Liver (tissue), 9 donors: Measurements from ENCODE around the gene JAZF1. TPM values are rescaled to one million over a fixed set of nuclear protein-coding genes. Genes with fewer than 3 reads are reported as not detected.

Source experiments
- DNase-seq: peaks from one replicate; pipeline ENCODE4 v3.0.0-alpha.2; 2017; ENCODE audit warnings: low spot score
- H3K27ac ChIP-seq, 2 donors: one replicate each; pipeline ENCODE4 v1.7.0; 2013; ENCODE audit warnings: inconsistent platforms in 2 of 2, low read length in 2 of 2, control low read depth in 1 of 2, low read depth in 1 of 2, mild to moderate bottlenecking in 1 of 2
- H3K27me3 ChIP-seq, 4 donors: one replicate each; pipeline versions ENCODE4 v1.6.1 to v1.7.0; 2013; ENCODE audit warnings: low read length in 3 of 4, inconsistent platforms in 1 of 4, mild to moderate bottlenecking in 1 of 4, moderate library complexity in 1 of 4; ENCODE audit not compliant: control insufficient read depth in 4 of 4, insufficient read depth in 4 of 4
- H3K36me3 ChIP-seq, 4 donors: one replicate each; pipeline versions ENCODE4 v1.6.1 to v1.7.0; 2013; ENCODE audit warnings: low read length in 3 of 4, mild to moderate bottlenecking in 3 of 4, low read depth in 1 of 4, moderate library complexity in 1 of 4; ENCODE audit not compliant: control insufficient read depth in 4 of 4, insufficient read depth in 3 of 4
- H3K4me1 ChIP-seq, 4 donors: one replicate each; pipeline versions ENCODE4 v1.6.1 to v1.7.0; 2013; ENCODE audit warnings: low read length in 3 of 4, mild to moderate bottlenecking in 3 of 4, moderate library complexity in 1 of 4; ENCODE audit not compliant: control insufficient read depth in 4 of 4, insufficient read depth in 4 of 4
- H3K4me3 ChIP-seq, 3 donors: one replicate each; pipeline versions ENCODE4 v1.6.1 to v1.7.0; 2013; ENCODE audit warnings: low read length in 3 of 3, control low read depth in 1 of 3, low read depth in 1 of 3, mild to moderate bottlenecking in 1 of 3
- H3K9ac ChIP-seq, 2 donors: one replicate each; pipeline ENCODE4 v1.7.0; 2013; ENCODE audit warnings: low read length in 2 of 2, mild to moderate bottlenecking in 2 of 2, moderate library complexity in 2 of 2, control low read depth in 1 of 2, low read depth in 1 of 2
- H3K9me3 ChIP-seq, 4 donors: one replicate each; pipeline versions ENCODE4 v1.6.1 to v1.7.0; 2013; ENCODE audit warnings: low read length in 3 of 4; ENCODE audit not compliant: control insufficient read depth in 4 of 4
- EGR1 ChIP-seq, 2 donors: IDR thresholded peaks; 2 replicates each; pipeline ENCODE4 v1.6.1; 2016 to 2018; ENCODE audit warnings: antibody characterized with exemption in 2 of 2, low read depth in 2 of 2
- FOXA1 ChIP-seq: IDR thresholded peaks from 2 replicates; pipeline ENCODE4 v1.6.1; 2016; ENCODE audit warnings: antibody characterized with exemption
- FOXA2 ChIP-seq: IDR thresholded peaks from 2 replicates; pipeline ENCODE4 v1.6.1; 2016; ENCODE audit warnings: antibody characterized with exemption
- HNF4A ChIP-seq, 2 donors: conservative IDR thresholded peaks; 2 replicates each; pipeline ENCODE4 v1.6.1; 2016; ENCODE audit warnings: antibody characterized with exemption in 2 of 2, mild to moderate bottlenecking in 2 of 2
- HNF4G ChIP-seq: IDR thresholded peaks from 2 replicates; pipeline ENCODE4 v1.6.1; 2016; ENCODE audit warnings: antibody characterized with exemption
- JUND ChIP-seq, 2 donors: IDR thresholded peaks; 2 replicates each; pipeline ENCODE4 v1.6.1; 2016; ENCODE audit warnings: antibody characterized with exemption in 2 of 2
- NR2F2 ChIP-seq: IDR thresholded peaks from 2 replicates; pipeline ENCODE4 v1.6.1; 2016; ENCODE audit warnings: antibody characterized with exemption
- RXRA ChIP-seq, 2 donors: IDR thresholded peaks; 2 replicates each; pipeline ENCODE4 v1.6.1; 2017 to 2018; ENCODE audit warnings: antibody characterized with exemption in 2 of 2, mild to moderate bottlenecking in 1 of 2
- SP1 ChIP-seq: IDR thresholded peaks from 2 replicates; pipeline ENCODE4 v1.6.1; 2018; ENCODE audit warnings: antibody characterized with exemption, mild to moderate bottlenecking
- TAF1 ChIP-seq: conservative IDR thresholded peaks from 2 replicates; pipeline ENCODE4 v1.6.1; 2016; ENCODE audit warnings: antibody characterized with exemption, mild to moderate bottlenecking
- YY1 ChIP-seq: IDR thresholded peaks from 2 replicates; pipeline ENCODE4 v1.6.1; 2016; ENCODE audit warnings: antibody characterized with exemption, mild to moderate bottlenecking
- WGBS: extraction: QIAGEN DNeasy Blood & Tissue Kit; methylation state at CpG from one replicate; pipeline ENCODE4 v1.1.7; 2013; 5-methylcytosine and 5-hydroxymethylcytosine counted together
- polyA plus RNA-seq, 2 donors: library from polyadenylated mRNA; stranded (reverse) in 1 of 2; unstranded in 1 of 2; fragments of 200-250 nt in 1 of 2; fragments of >200 nt in 1 of 2; fragmentation: Nextera tagmentation in 1 of 2; extraction: Ambion mirVana in 1 of 2; gene quantifications; one replicate each; pipeline versions ENCODE4 v1.2.1 to v1.2.3, GENCODE V29; 2013 to 2015
- total RNA-seq, 2 donors: library from RNA; depleted of rRNA; stranded (reverse); fragments of >200 nt; gene quantifications; one replicate each; pipeline ENCODE4 v1.2.3, GENCODE V29; 2014
- TF ChIP-seq, protein P1 (sequence below): IDR thresholded peaks from 2 replicates; pipeline ENCODE4 v1.6.1; 2016; ENCODE audit warnings: antibody characterized with exemption
- TF ChIP-seq, protein P2 (sequence below): IDR thresholded peaks from 2 replicates; pipeline ENCODE4 v1.6.1; 2016; ENCODE audit warnings: antibody characterized with exemption
- TF ChIP-seq, protein P3 (sequence below): fragments of 150-350 bp; IDR thresholded peaks from 2 replicates; pipeline ENCODE4 v1.5.1; 2017; ENCODE audit warnings: improper control_type of control experiment, low read depth, low read length; ENCODE audit not compliant: missing input control
- TF ChIP-seq, protein P4 (sequence below): IDR thresholded peaks from 2 replicates; pipeline ENCODE4 v1.6.1; 2016; ENCODE audit warnings: antibody characterized with exemption, mild to moderate bottlenecking
- donor health status: healthy.
- donor health status: healthy.
- donor health status: healthy.
- donor health status: healthy.
- donor health status: healthy.

The JAZF1 gene
- total and polyA plus RNA-seq, 4 donors, result 2.7 to 17.8 (median 4.0) TPM

DNA sequence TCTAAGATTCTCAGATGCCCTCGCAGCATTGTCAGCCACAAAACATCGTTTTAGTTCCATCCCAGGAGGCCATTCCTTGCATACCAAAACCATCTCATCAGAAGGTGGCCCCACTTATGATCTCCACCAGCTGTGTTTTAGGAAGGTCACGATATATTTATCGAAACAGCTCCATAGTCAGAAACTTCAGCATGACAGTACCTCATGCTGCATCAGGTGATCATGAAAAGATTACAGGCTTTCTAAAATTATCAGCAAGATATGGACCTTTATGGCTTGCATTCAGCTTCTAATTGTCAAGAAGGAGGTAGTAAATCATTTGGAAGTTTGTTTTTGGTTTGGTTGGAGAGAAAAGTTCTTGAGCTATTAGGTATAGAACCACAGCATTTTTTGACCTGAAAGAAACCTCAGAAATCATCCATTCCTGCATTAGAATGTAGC, 20.0 kb downstream of the JAZF1 start:
- Histone ChIP-seq H3K4me1 (peaks cover 5 to 19% (median 12%) of the 10 kb centered on the region in 4 donors), H3K27me3 (no peaks in the 10 kb centered on the region), H3K4me3 (no peak overlapping the region), H3K36me3 (no peaks in the 10 kb centered on the region), H3K9me3 (no peaks in the 10 kb centered on the region), H3K9ac (no peak overlapping the region), H3K27ac (no peak overlapping the region)
- WGBS, result 95% methylated on average over 4 of the region's 4 CpGs
- TF ChIP-seq FOXA2 (no peak), RXRA (IDR thresholded peaks at IDR 0.05) (no peak), EGR1 (IDR thresholded peaks at IDR 0.05; ENCODE audit: low read depth in 2 of 2) (no peak), YY1 (no peak), HNF4G (no peak), NR2F2 (no peak), JUND (IDR thresholded peaks at IDR 0.05) (no peak), SP1 (no peak), HNF4A (conservative IDR thresholded peaks at IDR 0.05) (no peak), TAF1 (no peak)
- TF ChIP-seq, protein P1, sequence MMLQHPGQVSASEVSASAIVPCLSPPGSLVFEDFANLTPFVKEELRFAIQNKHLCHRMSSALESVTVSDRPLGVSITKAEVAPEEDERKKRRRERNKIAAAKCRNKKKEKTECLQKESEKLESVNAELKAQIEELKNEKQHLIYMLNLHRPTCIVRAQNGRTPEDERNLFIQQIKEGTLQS, result no peak
- TF ChIP-seq, protein P2, sequence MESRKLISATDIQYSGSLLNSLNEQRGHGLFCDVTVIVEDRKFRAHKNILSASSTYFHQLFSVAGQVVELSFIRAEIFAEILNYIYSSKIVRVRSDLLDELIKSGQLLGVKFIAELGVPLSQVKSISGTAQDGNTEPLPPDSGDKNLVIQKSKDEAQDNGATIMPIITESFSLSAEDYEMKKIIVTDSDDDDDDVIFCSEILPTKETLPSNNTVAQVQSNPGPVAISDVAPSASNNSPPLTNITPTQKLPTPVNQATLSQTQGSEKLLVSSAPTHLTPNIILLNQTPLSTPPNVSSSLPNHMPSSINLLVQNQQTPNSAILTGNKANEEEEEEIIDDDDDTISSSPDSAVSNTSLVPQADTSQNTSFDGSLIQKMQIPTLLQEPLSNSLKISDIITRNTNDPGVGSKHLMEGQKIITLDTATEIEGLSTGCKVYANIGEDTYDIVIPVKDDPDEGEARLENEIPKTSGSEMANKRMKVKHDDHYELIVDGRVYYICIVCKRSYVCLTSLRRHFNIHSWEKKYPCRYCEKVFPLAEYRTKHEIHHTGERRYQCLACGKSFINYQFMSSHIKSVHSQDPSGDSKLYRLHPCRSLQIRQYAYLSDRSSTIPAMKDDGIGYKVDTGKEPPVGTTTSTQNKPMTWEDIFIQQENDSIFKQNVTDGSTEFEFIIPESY, result no peak
- TF ChIP-seq, protein P3, sequence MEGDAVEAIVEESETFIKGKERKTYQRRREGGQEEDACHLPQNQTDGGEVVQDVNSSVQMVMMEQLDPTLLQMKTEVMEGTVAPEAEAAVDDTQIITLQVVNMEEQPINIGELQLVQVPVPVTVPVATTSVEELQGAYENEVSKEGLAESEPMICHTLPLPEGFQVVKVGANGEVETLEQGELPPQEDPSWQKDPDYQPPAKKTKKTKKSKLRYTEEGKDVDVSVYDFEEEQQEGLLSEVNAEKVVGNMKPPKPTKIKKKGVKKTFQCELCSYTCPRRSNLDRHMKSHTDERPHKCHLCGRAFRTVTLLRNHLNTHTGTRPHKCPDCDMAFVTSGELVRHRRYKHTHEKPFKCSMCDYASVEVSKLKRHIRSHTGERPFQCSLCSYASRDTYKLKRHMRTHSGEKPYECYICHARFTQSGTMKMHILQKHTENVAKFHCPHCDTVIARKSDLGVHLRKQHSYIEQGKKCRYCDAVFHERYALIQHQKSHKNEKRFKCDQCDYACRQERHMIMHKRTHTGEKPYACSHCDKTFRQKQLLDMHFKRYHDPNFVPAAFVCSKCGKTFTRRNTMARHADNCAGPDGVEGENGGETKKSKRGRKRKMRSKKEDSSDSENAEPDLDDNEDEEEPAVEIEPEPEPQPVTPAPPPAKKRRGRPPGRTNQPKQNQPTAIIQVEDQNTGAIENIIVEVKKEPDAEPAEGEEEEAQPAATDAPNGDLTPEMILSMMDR, result no peak
- no peak for DNase-seq

DNA sequence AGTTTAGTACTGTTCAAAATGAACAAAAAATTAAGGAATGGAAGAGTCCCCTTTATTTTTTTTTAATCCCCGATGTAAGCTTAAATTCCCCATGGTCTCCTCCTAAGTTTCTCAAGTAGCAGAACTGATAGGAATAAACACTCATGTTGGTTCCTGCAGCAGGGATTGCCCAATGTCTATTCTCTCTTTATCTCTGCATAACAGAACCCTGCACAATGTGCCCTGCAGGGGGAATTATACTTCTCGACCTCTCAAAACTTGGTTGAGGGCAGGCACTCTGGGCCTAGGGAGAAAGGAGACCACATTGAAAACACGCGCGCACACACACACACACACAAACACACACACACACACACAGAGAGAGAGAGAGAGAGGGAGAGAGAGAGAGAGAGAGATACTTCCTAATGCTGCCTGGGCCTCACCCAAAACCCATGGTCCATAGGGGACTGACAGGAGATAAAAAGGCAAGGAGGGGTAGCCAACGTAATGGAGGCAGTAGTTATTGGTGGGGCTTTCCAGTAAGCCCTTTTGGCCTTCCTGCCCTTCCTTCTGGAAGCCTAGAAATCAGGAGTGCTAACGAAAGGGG, 22.7 kb downstream of the JAZF1 start:
- TF ChIP-seq YY1, result no peak
- TF ChIP-seq RXRA (IDR thresholded peaks at IDR 0.05), result no peak
- Histone ChIP-seq H3K36me3 (no peaks in the 10 kb centered on the region), H3K27ac (no peak overlapping the region), H3K9me3 (no peaks in the 10 kb centered on the region), H3K27me3 (no peaks in the 10 kb centered on the region), H3K4me3 (no peak overlapping the region), H3K9ac (no peak overlapping the region), H3K4me1 (peaks cover 6 to 29% (median 21%) of the 10 kb centered on the region in 4 donors)
- 88% methylated on average over 7 of the region's 7 CpGs for WGBS
- DNase-seq, result no peak

DNA sequence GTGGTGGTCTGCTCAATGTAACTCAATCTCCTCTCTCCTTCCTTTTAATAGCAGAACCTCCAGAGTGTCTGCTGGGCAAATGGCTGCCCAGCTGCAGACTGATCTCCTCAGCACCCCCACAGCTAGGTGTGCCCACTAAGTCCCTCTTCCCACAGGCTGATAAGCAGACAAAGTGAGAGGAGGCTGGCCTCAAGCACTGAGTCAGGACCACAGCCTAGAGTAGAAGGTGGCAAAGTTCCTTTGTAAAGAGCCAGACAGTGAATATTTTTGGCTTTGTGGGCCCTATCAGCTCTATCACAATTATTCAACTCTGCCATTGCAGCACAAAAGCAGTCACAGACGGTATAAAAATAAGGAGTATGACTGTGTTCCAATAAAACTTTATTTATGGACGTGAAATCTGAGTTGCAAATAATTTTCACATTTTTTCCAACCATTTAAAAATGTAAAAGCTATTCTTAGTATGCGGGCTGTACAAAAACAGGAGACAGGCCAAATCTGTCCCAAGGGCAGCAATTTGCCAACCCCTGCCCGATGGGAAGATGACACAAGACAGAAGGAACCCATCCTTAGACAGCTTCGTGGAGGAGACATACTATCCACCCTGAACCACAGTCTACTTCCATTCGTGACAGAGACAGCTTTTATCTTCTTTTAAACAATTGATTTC, 23.4 kb downstream of the JAZF1 start:
- no peaks in the 10 kb centered on the region for H3K27me3 ChIP-seq
- DNase-seq, result no peak
- no peaks in the 10 kb centered on the region for H3K36me3 ChIP-seq
- H3K9ac ChIP-seq, result no peak overlapping the region
- H3K27ac ChIP-seq, result no peak overlapping the region
- H3K4me1 ChIP-seq, result peaks cover 6 to 29% (median 21%) of the 10 kb centered on the region in 4 donors
- no peak overlapping the region for H3K4me3 ChIP-seq
- TF ChIP-seq TAF1 (no peak), RXRA (IDR thresholded peaks at IDR 0.05) (no peak), FOXA1 (no peak), EGR1 (IDR thresholded peaks at IDR 0.05; ENCODE audit: low read depth in 2 of 2) (no peak)
- TF ChIP-seq, protein P4, sequence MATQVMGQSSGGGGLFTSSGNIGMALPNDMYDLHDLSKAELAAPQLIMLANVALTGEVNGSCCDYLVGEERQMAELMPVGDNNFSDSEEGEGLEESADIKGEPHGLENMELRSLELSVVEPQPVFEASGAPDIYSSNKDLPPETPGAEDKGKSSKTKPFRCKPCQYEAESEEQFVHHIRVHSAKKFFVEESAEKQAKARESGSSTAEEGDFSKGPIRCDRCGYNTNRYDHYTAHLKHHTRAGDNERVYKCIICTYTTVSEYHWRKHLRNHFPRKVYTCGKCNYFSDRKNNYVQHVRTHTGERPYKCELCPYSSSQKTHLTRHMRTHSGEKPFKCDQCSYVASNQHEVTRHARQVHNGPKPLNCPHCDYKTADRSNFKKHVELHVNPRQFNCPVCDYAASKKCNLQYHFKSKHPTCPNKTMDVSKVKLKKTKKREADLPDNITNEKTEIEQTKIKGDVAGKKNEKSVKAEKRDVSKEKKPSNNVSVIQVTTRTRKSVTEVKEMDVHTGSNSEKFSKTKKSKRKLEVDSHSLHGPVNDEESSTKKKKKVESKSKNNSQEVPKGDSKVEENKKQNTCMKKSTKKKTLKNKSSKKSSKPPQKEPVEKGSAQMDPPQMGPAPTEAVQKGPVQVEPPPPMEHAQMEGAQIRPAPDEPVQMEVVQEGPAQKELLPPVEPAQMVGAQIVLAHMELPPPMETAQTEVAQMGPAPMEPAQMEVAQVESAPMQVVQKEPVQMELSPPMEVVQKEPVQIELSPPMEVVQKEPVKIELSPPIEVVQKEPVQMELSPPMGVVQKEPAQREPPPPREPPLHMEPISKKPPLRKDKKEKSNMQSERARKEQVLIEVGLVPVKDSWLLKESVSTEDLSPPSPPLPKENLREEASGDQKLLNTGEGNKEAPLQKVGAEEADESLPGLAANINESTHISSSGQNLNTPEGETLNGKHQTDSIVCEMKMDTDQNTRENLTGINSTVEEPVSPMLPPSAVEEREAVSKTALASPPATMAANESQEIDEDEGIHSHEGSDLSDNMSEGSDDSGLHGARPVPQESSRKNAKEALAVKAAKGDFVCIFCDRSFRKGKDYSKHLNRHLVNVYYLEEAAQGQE, result no peak
- TF ChIP-seq, protein P2, result no peak
- 93% methylated on average over 6 of the region's 6 CpGs for WGBS
- H3K9me3 ChIP-seq, result no peaks in the 10 kb centered on the region
